IPS-18c (cell line): ENCODE data around the gene ARID3B.
"Not testable (repeated sequence)": the region's sequence is repeated elsewhere in the genome, so short reads cannot be mapped to it uniquely, and the experiment has no call there.

ENCODE experiments used
- H3K4me3 ChIP-seq: 2 replicates; pipeline ENCODE4 v1.7.0; 2013; ENCODE audit warnings: low read depth, mild to moderate bottlenecking, low read length, moderate library complexity; ENCODE audit not compliant: insufficient read depth
- H3K9me3 ChIP-seq: one replicate; pipeline ENCODE4 v1.6.1; 2013; ENCODE audit warnings: mild to moderate bottlenecking, low read length, moderate library complexity; ENCODE audit not compliant: control insufficient read depth, insufficient read depth

The ARID3B gene, protein sequence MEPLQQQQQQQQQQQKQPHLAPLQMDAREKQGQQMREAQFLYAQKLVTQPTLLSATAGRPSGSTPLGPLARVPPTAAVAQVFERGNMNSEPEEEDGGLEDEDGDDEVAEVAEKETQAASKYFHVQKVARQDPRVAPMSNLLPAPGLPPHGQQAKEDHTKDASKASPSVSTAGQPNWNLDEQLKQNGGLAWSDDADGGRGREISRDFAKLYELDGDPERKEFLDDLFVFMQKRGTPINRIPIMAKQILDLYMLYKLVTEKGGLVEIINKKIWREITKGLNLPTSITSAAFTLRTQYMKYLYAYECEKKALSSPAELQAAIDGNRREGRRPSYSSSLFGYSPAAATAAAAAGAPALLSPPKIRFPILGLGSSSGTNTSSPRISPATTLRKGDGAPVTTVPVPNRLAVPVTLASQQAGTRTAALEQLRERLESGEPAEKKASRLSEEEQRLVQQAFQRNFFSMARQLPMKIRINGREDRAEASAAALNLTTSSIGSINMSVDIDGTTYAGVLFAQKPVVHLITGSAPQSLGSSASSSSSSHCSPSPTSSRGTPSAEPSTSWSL

DNA sequence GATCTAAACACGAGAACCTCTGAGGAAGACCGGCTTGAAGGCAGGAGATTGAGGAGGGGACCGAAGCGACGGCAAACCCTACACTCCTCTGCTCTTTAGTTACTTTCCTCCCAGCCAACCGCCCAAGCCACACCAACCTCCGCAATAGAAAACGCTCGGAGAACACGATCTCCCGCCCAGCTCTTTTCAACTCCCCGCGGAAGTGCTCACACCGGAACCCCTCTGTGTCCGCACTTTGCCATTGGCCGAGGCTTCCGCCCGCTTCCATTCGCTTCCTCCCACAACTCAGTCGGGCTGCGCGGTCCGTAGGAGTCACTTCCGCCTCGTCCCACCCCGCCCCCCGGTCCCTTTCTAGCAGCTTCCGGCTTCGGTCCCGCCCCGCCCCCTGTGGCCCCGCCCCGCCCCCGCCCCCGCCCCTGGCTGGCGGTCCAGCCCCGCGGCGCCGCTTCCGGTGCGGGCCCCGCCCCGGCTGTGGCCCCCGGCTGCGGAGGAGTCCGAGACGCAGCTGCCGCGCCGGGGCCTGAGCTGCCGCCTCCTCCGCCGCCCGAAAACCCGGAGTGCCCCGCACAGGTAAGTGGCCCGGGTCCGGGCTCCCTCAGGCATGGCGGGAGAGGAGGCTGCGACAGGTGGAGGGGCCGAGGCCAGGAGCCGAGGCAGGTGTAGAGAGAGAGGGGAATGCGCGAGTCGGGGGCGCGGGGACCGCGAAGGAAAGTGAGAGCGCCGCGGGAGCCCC, at the start of gene ARID3B:
Gene ARID3B (plus strand): TSS at position 460 of the 733 bp plus-strand sequence. CDS start 2,717 bp downstream, outside the sequence.
- Histone ChIP-seq H3K9me3 (no peaks in the 10 kb centered on the region), H3K4me3 (peak within 1 kb of the TSS; percentile 99)

DNA sequence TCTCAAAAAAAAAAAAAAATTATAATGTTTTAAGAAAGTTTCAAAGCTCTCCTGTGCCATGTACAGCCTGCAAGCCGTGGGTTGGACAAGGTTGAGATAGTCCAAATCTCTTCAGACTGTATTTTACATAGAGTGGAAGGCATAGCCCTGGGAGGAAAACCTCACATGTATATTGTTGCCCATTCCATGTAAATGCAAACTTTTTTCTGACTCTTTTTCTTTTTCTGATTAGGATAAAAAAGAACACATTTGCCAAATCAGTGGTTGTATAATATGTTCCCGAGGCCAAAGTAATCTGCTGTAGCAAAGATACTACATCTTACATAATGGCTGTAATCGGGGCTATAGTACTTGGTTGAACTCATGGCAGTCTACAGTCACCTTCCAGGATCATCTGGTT, 44.4 kb upstream of the ARID3B start:
- Histone ChIP-seq H3K9me3 (no peaks in the 10 kb centered on the region), H3K4me3 (no peak overlapping the region)

DNA sequence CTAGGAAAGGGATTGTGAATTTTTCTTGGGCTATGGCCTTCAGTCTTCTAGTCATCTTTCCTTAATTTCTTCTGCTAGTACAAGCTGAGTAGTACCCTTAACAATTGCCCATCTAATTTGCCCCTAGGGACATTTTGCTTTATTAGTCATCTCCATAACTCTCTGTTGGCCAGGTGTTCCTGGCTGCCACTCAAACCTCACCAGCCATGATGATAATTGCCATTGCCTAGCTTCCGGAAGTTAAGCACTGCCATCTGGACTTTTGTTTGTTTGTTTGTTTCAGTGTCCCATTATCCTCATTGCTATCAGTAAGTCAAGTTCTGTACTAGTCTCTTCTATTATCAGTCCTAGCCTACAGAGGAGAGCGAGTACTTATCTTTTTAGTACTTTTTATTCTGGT, 43.4 kb upstream of the ARID3B start:
- no peak overlapping the region for H3K4me3 ChIP-seq
- no peaks in the 10 kb centered on the region for H3K9me3 ChIP-seq

DNA sequence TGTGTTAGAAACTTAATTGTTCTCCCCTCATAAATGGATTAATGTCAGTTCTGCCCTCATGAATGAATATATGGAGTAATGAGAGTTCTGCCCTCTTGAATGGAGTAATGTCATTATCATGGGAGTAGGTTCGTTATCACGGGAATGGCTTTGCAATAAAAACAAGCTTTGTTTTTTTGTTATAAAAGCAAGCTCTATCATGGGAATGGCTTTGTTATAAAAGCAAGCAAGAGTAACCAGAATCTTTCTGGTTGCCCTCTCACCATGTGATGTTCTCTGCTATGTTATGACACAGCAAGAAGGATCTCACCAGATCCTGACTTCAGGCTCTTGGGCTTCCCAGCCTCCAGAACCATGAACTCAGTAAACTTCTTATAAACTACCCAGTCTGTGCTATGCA, 41.7 kb upstream of the ARID3B start:
- Histone ChIP-seq H3K4me3 (no peak overlapping the region), H3K9me3 (no peaks in the 10 kb centered on the region)

DNA sequence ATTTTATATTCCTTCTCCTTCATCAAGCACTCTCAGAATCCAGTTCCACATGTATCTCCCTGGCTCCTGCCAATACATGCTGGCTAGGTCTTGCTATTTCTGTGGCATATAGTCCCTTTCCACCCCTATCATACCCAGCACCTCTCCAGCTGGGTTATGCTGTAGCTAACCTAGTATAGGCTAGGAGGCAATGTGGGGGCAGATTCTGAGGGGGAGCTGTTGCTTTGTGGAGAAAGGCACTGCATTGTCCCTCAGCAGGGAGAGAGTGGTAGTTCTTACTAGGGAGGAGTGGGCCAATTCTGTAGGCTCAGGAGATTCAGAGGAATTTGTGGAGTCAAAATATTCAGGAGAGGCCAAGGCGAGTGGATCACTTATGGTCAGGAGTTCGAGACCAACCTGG, 40.6 kb upstream of the ARID3B start:
- no peaks in the 10 kb centered on the region for H3K9me3 ChIP-seq
- H3K4me3 ChIP-seq: no peak overlapping the region

DNA sequence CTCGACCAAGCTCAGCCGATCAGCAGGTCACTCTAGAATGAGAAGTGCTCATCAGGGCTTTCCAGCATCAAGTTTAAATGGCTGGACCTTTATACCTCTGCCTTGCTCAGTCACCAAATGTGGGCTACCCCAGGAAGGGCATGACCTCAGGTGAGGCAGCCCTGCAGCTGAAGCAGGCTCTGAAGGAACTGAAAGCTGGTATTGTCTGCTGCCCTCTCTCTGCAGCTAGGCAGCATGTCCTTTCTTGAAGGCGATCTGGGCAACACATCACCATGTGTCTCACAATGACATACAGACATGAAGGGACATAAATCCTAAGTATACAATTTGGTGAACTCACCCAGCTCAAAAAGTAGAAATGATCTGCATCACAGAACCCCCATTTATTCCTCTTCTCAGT, 38.7 kb upstream of the ARID3B start:
- Histone ChIP-seq H3K9me3 (no peaks in the 10 kb centered on the region), H3K4me3 (no peak overlapping the region)

DNA sequence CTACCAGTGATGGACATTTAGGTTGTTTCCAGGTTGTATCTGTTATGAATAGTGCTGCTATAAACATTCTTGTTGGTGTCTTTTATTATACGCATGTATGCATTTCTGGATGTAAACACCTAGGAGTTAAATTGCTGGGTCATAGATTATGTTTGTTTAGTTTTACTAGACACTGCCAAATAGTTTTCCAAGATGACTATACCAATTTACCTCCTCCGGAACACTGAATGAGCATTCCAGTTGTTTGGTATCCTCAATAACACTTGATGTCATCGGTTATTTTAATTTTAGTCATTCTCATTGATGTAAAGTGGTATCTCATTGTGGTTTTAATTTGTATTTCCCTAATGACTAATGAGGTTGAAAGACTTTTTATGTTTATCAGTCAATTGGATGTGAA, 36.6 kb upstream of the ARID3B start:
- Histone ChIP-seq H3K4me3 (no peak overlapping the region), H3K9me3 (no peaks in the 10 kb centered on the region)

DNA sequence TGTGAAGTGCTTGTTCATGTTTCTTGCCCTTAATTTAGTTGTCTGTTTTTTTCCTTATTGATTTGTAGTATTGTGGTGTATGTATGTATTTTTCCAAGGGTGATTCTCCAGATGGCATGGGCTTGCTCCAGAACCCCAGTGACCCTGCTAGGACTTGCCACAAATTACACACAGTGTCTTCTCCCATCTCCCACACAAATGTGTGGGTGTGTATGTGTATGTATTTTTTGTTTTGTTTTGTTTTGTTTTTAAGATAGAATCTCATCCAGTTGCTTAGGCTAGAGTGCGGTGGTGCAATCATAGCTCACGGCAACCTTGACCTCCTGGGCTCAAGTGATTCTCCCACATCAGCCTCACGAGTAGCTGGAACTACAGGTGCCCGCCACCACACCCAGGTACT, 36.2 kb upstream of the ARID3B start:
- Histone ChIP-seq H3K9me3 (no peaks in the 10 kb centered on the region), H3K4me3 (no peak overlapping the region)

DNA sequence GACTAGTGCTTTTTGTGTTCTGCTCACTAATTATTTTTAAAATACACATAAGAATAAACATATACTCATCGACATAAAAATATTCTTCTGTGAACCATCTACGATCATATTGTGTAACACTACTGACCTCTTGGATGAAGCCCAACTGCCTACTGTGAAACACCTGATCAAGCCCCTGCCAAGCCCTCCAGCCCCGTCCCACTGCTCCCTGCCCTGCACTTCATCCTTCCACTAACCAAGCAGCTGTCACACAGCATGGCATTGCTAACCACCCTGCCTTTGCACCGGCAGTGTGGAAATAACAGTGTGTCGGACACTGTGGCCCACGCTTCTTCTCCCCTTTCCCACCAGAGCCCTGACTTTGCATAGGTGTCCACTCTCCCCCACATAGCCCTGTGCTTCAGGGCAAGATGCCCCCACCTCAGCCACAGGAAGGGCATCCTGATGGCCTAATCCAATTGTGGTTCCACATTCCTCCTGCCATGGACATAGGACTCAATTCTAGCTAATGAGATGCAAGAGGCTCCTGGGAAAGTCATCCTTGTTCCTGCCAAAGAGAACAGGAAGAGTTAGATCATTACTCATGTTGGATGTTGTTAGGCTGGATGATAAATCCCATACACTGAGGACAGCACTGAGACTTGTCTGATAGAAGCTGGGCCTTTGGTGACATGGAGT, 35.0 kb upstream of the ARID3B start:
- no peaks in the 10 kb centered on the region for H3K9me3 ChIP-seq
- no peak overlapping the region for H3K4me3 ChIP-seq

DNA sequence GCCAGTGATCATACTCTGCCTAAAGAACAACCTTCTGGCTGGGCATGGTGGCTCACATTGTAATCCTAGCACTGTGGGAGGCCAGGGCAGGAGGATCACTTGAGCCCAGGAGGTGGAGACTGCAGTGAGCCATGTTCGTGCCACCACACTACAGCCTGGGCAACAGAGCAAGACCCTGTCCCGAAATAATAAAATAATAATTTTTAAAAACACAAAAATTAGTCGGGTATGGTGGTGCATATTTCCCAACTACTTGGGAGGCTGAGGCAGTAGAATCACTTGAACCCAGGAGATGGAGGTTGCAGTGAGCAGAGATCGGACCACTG, 34.5 kb upstream of the ARID3B start:
- Histone ChIP-seq H3K9me3 (no peaks in the 10 kb centered on the region), H3K4me3 (no peak overlapping the region)

DNA sequence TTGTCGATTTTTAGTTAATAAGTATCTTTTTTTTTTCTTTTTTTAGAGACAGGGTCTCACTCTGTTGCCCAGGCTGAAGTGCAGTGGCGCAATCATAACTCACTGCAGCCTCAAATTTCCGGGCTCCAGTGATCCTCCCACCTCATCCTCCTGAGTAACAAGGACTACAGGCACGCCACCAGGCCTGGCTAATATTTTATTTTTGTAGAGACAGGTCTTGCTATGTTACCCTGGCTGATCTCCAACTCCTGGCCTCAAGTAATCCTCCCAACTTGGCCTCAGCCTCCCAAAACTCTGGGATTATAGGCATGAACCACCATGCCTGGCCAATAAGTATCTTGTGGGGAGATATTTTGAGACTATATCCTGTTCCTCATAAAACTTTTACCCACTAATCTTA, 29.4 kb upstream of the ARID3B start:
- no peaks in the 10 kb centered on the region for H3K9me3 ChIP-seq
- H3K4me3 ChIP-seq: no peak overlapping the region

DNA sequence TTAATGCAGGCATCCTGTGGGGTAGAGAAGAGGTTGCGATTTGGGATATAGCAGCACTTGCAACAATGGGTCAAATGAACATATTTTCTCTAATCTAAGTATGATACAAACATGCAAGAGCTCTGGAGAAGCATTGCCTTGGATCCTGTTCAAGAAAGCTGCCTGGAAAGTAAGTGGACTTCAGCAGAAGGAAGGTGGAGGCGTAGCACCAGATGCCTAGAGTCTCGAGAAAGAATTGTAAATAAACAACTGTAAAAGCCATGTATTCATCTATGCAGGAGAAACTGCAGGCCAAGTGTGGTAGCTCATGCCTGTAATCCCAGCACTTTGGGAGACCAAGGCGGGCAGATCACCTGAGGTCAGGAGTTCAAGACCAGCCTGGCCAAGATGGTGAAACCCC, 27.0 kb upstream of the ARID3B start:
- not testable (repeated sequence) for H3K9me3 ChIP-seq, H3K4me3 ChIP-seq

DNA sequence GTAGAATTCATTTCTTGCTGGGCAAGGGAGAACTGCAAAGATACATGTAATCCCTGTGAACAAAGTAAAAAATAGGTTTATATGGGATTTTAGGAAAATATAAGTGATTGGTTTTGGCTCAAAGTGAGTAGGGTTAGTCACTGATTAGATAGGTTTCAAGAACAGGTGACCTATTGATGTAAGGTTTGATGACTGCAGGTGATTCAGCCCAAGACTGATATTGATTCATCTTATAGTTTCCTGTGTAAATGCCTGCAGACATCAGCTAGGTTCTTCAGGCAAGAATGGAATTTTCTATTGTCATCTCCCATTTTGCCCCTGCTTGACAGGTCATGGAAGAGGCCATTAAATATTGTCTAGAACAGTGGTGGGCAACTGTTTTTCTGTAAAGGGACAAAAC, 23.9 kb upstream of the ARID3B start:
- Histone ChIP-seq H3K4me3 (no peak overlapping the region), H3K9me3 (no peaks in the 10 kb centered on the region)

DNA sequence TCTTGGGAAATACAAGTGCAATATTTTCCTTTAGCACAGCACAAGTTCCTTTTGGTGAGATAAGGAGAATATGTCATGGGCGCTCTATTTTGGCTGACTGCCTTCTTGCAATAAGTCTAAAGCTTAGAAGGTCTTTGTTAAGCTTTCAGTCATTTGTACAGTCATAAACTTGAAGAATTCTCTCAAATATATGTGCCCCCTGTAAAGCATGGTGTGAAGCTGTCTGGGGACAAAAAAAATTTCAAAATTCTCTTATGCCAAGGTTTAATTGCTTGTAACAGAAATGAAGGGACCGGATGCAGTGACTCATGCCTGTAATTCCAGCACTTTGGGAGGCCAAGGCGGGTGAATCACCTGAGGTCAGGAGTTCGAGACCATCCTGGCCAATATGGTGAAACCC, 21.7 kb upstream of the ARID3B start:
- Histone ChIP-seq H3K9me3 (no peaks in the 10 kb centered on the region), H3K4me3 (no peak overlapping the region)

DNA sequence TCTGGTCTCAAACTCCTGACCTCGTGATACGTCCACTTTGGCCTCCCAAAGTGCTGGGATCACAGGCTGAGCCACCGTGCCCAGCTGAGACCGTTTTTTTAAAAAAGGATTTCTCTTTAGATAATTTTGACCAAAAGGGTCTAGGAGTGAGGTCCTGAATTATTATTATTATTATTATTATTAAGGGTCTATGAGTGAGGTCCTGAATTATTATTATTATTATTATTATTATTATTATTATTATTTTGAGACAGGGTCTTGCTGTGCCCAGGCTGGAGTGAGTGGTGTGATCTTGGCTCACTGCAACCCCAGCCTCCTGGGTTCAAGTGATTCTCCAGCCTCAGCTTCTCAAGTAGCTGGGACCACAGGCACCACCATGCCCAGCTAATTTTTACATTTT, 20.6 kb upstream of the ARID3B start:
- H3K4me3 ChIP-seq: no peak overlapping the region
- no peaks in the 10 kb centered on the region for H3K9me3 ChIP-seq

DNA sequence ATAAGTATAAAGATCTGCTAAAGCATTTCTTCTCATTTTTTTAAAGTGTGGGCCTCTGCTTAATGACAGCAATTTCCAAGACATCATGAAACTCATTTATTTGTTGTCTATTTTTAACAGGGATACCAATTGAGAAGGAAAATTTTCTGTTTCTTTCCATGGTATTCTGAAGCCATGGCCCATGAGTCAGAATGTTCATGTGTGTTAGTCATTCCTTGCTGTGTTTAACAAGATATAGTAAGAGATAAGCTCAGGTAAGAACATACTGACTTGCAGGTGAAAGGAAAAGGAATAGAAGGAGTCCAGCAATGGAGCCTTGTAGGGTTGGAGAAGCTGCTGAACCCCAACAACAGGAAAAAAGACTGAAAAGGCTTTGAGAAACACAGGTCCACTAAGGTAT, 17.0 kb upstream of the ARID3B start:
- Histone ChIP-seq H3K4me3 (no peak overlapping the region), H3K9me3 (no peaks in the 10 kb centered on the region)

DNA sequence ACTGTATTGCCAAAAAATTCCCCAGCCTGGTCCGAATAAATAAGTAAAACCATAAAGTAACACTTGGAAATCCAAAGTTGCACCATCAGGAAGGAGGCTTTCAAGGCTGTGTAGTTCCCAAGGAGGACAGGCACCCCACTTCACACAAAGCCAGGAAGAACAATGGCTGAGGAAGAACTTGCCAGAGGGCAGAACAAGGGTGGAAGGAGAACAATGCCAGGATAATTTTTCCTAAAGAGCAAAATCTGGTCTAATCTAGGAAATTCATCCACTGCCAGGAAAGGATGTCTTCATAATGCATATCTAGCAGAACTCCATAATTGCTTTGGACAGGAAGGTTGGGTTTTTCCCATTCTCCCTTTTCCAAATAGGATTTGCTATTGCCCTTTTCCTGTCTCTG, 15.7 kb upstream of the ARID3B start:
- Histone ChIP-seq H3K4me3 (no peak overlapping the region), H3K9me3 (no peaks in the 10 kb centered on the region)

DNA sequence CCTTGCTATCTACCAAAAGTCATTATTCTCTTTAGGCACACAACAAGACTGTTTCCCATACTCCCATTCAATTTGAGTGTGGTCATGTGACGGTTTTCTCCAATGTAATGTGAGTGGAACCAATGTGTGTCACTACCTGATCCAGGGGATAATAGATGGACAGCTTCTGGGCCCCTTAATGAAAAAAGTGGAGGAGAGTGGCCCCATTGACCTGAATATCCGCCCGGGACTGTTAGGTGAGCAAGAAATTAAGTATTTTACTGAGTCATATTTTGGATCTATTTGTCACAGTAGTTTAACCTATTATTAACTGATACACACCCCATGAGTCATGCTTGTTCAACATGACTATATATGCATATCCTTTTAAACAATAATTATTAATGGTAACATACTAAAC, 15.1 kb upstream of the ARID3B start:
- no peak overlapping the region for H3K4me3 ChIP-seq
- no peaks in the 10 kb centered on the region for H3K9me3 ChIP-seq
